ENCODE data around the gene FRMPD4. TPM values are rescaled to one million over a fixed set of nuclear protein-coding genes. Genes with fewer than 3 reads are reported as not detected.

Gene FRMPD4
- total and polyA plus RNA-seq, 12 donors: under 0.01 to 0.06 (median 0.02) TPM; not detected in 7

DNA sequence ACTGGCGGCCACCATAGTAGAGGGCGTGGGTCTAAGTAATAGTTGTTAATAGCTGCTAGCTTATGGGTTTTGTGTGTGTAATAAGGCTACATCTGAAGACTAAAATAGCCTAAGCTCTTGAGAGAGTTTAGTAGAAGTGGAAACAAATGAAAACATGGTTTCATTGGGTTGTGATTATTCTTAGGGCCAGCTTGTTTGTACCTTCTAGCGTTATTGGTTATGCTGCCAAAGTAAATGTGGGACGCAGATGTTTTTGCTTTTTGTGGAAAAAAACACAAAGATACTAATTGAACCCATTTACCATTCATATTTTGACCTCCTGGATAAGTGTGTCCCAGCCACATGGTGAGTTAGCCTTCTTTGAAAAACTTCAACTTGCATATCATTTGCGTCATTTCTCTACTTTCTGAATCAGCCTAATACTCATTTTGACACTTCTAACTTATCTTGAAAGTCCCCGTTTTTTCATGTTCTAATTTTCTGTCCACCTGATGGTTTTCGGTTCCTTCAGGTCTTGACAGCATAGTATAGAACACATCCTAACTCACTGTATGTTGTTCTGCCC, 305.3 kb downstream of the FRMPD4 start:
- TF ChIP-seq POLR2A (IDR thresholded peaks at IDR 0.05): no peak
- no peak overlapping the region for H3K27ac ChIP-seq
- H3K4me1 ChIP-seq (replicated peaks in 1 of 2): no peaks in the 10 kb centered on the region
- intact Hi-C loops (cut with DNase I): no loop called here
- WGBS, 4 donors: 59 to 73% (median 71%) methylated on average over 7 of the region's 7 CpGs
- H3K27me3 ChIP-seq: no peaks in the 10 kb centered on the region
- H3K4me3 ChIP-seq: no peak overlapping the region
- no peak for DNase-seq
- H3K9me3 ChIP-seq (replicated peaks in 1 of 3): no peaks in the 10 kb centered on the region
- H3K36me3 ChIP-seq (replicated peaks in 1 of 2): no peaks in the 10 kb centered on the region

GRCh38 chrX:12446342-12447075, 308.2 kb downstream of the FRMPD4 start:
- TF ChIP-seq, protein P1, sequence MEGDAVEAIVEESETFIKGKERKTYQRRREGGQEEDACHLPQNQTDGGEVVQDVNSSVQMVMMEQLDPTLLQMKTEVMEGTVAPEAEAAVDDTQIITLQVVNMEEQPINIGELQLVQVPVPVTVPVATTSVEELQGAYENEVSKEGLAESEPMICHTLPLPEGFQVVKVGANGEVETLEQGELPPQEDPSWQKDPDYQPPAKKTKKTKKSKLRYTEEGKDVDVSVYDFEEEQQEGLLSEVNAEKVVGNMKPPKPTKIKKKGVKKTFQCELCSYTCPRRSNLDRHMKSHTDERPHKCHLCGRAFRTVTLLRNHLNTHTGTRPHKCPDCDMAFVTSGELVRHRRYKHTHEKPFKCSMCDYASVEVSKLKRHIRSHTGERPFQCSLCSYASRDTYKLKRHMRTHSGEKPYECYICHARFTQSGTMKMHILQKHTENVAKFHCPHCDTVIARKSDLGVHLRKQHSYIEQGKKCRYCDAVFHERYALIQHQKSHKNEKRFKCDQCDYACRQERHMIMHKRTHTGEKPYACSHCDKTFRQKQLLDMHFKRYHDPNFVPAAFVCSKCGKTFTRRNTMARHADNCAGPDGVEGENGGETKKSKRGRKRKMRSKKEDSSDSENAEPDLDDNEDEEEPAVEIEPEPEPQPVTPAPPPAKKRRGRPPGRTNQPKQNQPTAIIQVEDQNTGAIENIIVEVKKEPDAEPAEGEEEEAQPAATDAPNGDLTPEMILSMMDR (IDR thresholded peaks at IDR 0.05): no peak
- Histone ChIP-seq H3K9me3 (replicated peaks in 1 of 3) (no peaks in the 10 kb centered on the region), H3K4me3 (no peak overlapping the region), H3K27me3 (no peaks in the 10 kb centered on the region), H3K4me1 (replicated peaks in 1 of 2) (no peaks in the 10 kb centered on the region), H3K27ac (no peak overlapping the region), H3K36me3 (replicated peaks in 1 of 2) (no peaks in the 10 kb centered on the region)
- no peak for DNase-seq
- 71 to 88% (median 84%) methylated on average over 5 to 7 of the region's 7 CpGs for WGBS, 4 donors
- intact Hi-C loops (cut with DNase I): no loop called here

- Histone ChIP-seq H3K9me3 (replicated peaks in 1 of 3) (no peaks in the 10 kb centered on the region), H3K27me3 (no peaks in the 10 kb centered on the region), H3K36me3 (replicated peaks in 1 of 2) (no peaks in the 10 kb centered on the region), H3K4me3 (no peak overlapping the region), H3K27ac (no peak overlapping the region), H3K4me1 (replicated peaks in 1 of 2) (no peaks in the 10 kb centered on the region)
- intact Hi-C loops (cut with DNase I): no loop called here
- 49 to 57% (median 51%) methylated on average over 5 of the region's 5 CpGs for WGBS, 4 donors
- TF ChIP-seq, protein P1 (IDR thresholded peaks at IDR 0.05): no peak
- TF ChIP-seq POLR2A (IDR thresholded peaks at IDR 0.05): no peak
- DNase-seq: no peak
Observed at GRCh38 chrX:12447448-12448064, 309.3 kb downstream of the FRMPD4 start.

GRCh38 chrX:12452268-12452667, 314.0 kb downstream of the FRMPD4 start:
- no peak for DNase-seq
- Histone ChIP-seq H3K27ac (no peak overlapping the region), H3K4me1 (replicated peaks in 1 of 2) (no peaks in the 10 kb centered on the region), H3K27me3 (no peaks in the 10 kb centered on the region), H3K4me3 (no peak overlapping the region), H3K36me3 (replicated peaks in 1 of 2) (no peaks in the 10 kb centered on the region), H3K9me3 (replicated peaks in 1 of 3) (no peaks in the 10 kb centered on the region)
- intact Hi-C loops (cut with DNase I): no loop called here
- TF ChIP-seq, protein P1 (IDR thresholded peaks at IDR 0.05): no peak
- no peak for TF ChIP-seq POLR2A (IDR thresholded peaks at IDR 0.05)
- 53 to 66% (median 64%) methylated on average over 2 of the region's 2 CpGs for WGBS, 4 donors

Measured in adrenal gland (tissue), 12 donors.